GM23338 (cell line): ENCODE results near the gene SLC50A1. TPM values are rescaled to one million over a fixed set of nuclear protein-coding genes. Genes with fewer than 3 reads are reported as not detected.
A peak's percentile ranks its signal among the peaks of the same experiment; 100 is the strongest.

Experiments used
- ATAC-seq: fragments of 200-7000 bp; cut with Tn5 transposase; 3 replicates; pipeline ENCODE4 v1.9.1; 2020
- DNase-seq: peaks from one replicate; pipeline ENCODE4 v3.0.0-alpha.2; 2015; ENCODE audit warnings: low spot score
- H2AFZ ChIP-seq: fragments of 200-600 bp; sonication (generic); 2 replicates; pipeline ENCODE4 v1.8.0; 2016; ENCODE audit warnings: antibody characterized with exemption, mild to moderate bottlenecking, moderate library complexity
- H3F3A ChIP-seq: fragments of 200-600 bp; sonication (generic); replicated peaks from 2 replicates; pipeline ENCODE4 v1.8.0; 2017; ENCODE audit warnings: antibody characterized with exemption, mixed run types, low read depth
- H3K27ac ChIP-seq: fragments of 200-600 bp; sonication (generic); 2 replicates; pipeline ENCODE4 v1.6.1; 2016; ENCODE audit warnings: low read depth
- H3K27me3 ChIP-seq: fragments of 200-600 bp; sonication (generic); 2 replicates; pipeline ENCODE4 v1.8.0; 2016; ENCODE audit warnings: mild to moderate bottlenecking, mixed run types, moderate library complexity; ENCODE audit not compliant: insufficient read depth
- H3K36me3 ChIP-seq: fragments of 200-600 bp; sonication (generic); 2 replicates; pipeline ENCODE4 v1.8.0; 2016; ENCODE audit warnings: mild to moderate bottlenecking; ENCODE audit not compliant: insufficient read depth
- H3K4me1 ChIP-seq: fragments of 200-600 bp; sonication (generic); 2 replicates; pipeline ENCODE4 v1.8.0; 2016; ENCODE audit warnings: mild to moderate bottlenecking, moderate library complexity; ENCODE audit not compliant: insufficient read depth
- H3K4me2 ChIP-seq: fragments of 200-600 bp; sonication (generic); 2 replicates; pipeline ENCODE4 v1.7.1; 2017; ENCODE audit warnings: mixed run types
- H3K4me3 ChIP-seq: fragments of 200-600 bp; sonication (generic); 2 replicates; pipeline ENCODE4 v1.6.1; 2016; ENCODE audit warnings: mixed run types
- H3K79me2 ChIP-seq: fragments of 200-600 bp; sonication (generic); replicated peaks from 2 replicates; pipeline ENCODE4 v1.8.0; 2017; ENCODE audit warnings: mild to moderate bottlenecking; ENCODE audit not compliant: insufficient read depth
- H3K9me2 ChIP-seq: fragments of 200-600 bp; sonication (generic); 2 replicates; pipeline ENCODE4 v1.8.0; 2017; ENCODE audit not compliant: insufficient read depth
- H4K20me1 ChIP-seq: fragments of 200-600 bp; sonication (generic); replicated peaks from 2 replicates; pipeline ENCODE4 v1.8.0; 2017; ENCODE audit warnings: mild to moderate bottlenecking; ENCODE audit not compliant: insufficient read depth
- H3K27ac Mint-ChIP-seq: 2 replicates; pipeline ENCODE4 v1.8.0; 2020; ENCODE audit warnings: inconsistent platforms, mild to moderate bottlenecking, moderate library complexity, mixed read lengths
- H3K27me3 Mint-ChIP-seq: 3 replicates; pipeline ENCODE4 v1.8.0; 2022; ENCODE audit warnings: low read depth, mild to moderate bottlenecking, moderate library complexity, mixed read lengths, inconsistent platforms; ENCODE audit not compliant: insufficient read depth, poor library complexity
- H3K36me3 Mint-ChIP-seq: 3 replicates; pipeline ENCODE4 v1.8.0; 2021; ENCODE audit warnings: low read depth, mild to moderate bottlenecking, inconsistent platforms, moderate library complexity, mixed read lengths
- H3K4me1 Mint-ChIP-seq: 3 replicates; pipeline ENCODE4 v1.8.0; 2020; ENCODE audit warnings: mild to moderate bottlenecking, inconsistent platforms, mixed read lengths
- H3K4me3 Mint-ChIP-seq: 3 replicates; pipeline ENCODE4 v1.8.0; 2021; ENCODE audit warnings: moderate library complexity, mild to moderate bottlenecking, inconsistent platforms, mixed read lengths
- H3K9me3 Mint-ChIP-seq: 3 replicates; pipeline ENCODE4 v1.8.0; 2020; ENCODE audit warnings: moderate library complexity, mild to moderate bottlenecking, inconsistent platforms, mixed read lengths
- CTCF ChIP-seq, 2 experiments: fragments of 200-600 bp in 1 of 2; sonication (generic) in 1 of 2; conservative IDR thresholded peaks; 2 replicates each; pipeline versions ENCODE4 v1.5.1 to v1.6.1; 2016 to 2017; ENCODE audit warnings: antibody characterized with exemption in 2 of 2, low read depth in 2 of 2, mild to moderate bottlenecking in 2 of 2, moderate library complexity in 1 of 2
- ETS1 ChIP-seq: IDR thresholded peaks from 2 replicates; pipeline ENCODE4 v1.6.1; 2016; ENCODE audit warnings: antibody characterized with exemption
- EZH2 ChIP-seq: fragments of 200-600 bp; sonication (generic); IDR thresholded peaks from one replicate; pipeline ENCODE4 v1.8.0; 2017; ENCODE audit warnings: antibody characterized with exemption, mild to moderate bottlenecking, low read depth; ENCODE audit not compliant: unreplicated experiment
- JUNB ChIP-seq: IDR thresholded peaks from one replicate; pipeline ENCODE4 v1.6.1; 2016; ENCODE audit warnings: antibody characterized with exemption; ENCODE audit not compliant: unreplicated experiment
- NANOG ChIP-seq: IDR thresholded peaks from 2 replicates; pipeline ENCODE4 v1.6.1; 2016; ENCODE audit warnings: antibody characterized with exemption, borderline replicate concordance
- POLR2AphosphoS5 ChIP-seq: IDR thresholded peaks from 2 replicates; pipeline ENCODE4 v1.6.1; 2016; ENCODE audit warnings: antibody characterized with exemption, low read depth
- REST ChIP-seq: IDR thresholded peaks from one replicate; pipeline ENCODE4 v1.6.1; 2018; ENCODE audit warnings: antibody characterized with exemption; ENCODE audit not compliant: unreplicated experiment
- STAT1 ChIP-seq: IDR thresholded peaks from one replicate; pipeline ENCODE4 v1.6.1; 2016; ENCODE audit warnings: antibody characterized with exemption; ENCODE audit not compliant: unreplicated experiment
- ZNF114 ChIP-seq: fragments of 250-450 bp; sonication (Bioruptor Pico); IDR thresholded peaks from 2 replicates; pipeline ENCODE4 v1.5.0; 2020; ENCODE audit warnings: mild to moderate bottlenecking, moderate library complexity
- polyA plus RNA-seq: library from polyadenylated mRNA; unstranded; fragments of >200 nt; fragmentation: Nextera tagmentation; extraction: Ambion mirVana; gene quantifications from 2 replicates; pipeline ENCODE4 v1.2.1, GENCODE V29; 2016
- total RNA-seq: library from RNA; depleted of rRNA; stranded (reverse); fragments of >200 nt; shearing (Covaris generic); gene quantifications from 2 replicates; pipeline ENCODE4 v1.2.3, GENCODE V29; 2014

Gene SLC50A1
- total and polyA plus RNA-seq, 2 experiments from 2014 or later = 30.0 to 63.9 TPM

GRCh38 chr1:155125946-155126555 is 9.6 kb upstream of the SLC50A1 start:
- peak; percentile 62 for DNase-seq
- Mint-ChIP-seq H3K27ac (no peak overlapping the region), H3K4me3 (peak overlapping the region; percentile 80), H3K4me1 (peaks cover 58% of the 10 kb centered on the region), H3K9me3 (no peaks in the 10 kb centered on the region), H3K36me3 (peaks cover 2% of the 10 kb centered on the region; the same call in 1 of the 3 replicates), H3K27me3 (peaks cover 74% of the 10 kb centered on the region)
- Histone ChIP-seq H3K79me2 (no peaks in the 10 kb centered on the region), H4K20me1 (no peaks in the 10 kb centered on the region), H3K27me3 (peaks cover 82% of the 10 kb centered on the region), H3K9me2 (no peaks in the 10 kb centered on the region), H3K4me3 (peak overlapping the region; percentile 72), H3K36me3 (no peaks in the 10 kb centered on the region), H2AFZ (peak overlapping the region; percentile 94), H3K27ac (no peak overlapping the region), H3K4me2 (peak overlapping the region; percentile 95), H3K4me1 (peaks cover 53% of the 10 kb centered on the region), H3F3A (peaks cover 13% of the 10 kb centered on the region)
- peak; percentile 19 for ATAC-seq
- TF ChIP-seq REST = no peak
- no peak for TF ChIP-seq CTCF (conservative IDR thresholded peaks at IDR 0.05; ENCODE audit: low read depth in 2 of 2)
- TF ChIP-seq EZH2 = peak; percentile 68

GRCh38 chr1:155126556-155127104 is 9.0 kb upstream of the SLC50A1 start:
- Histone ChIP-seq H3K4me3 (peak overlapping the region; percentile 72), H3K36me3 (no peaks in the 10 kb centered on the region), H3K4me2 (peak overlapping the region; percentile 95), H3K79me2 (no peaks in the 10 kb centered on the region), H3K4me1 (peaks cover 53% of the 10 kb centered on the region), H3K27ac (no peak overlapping the region), H3F3A (peaks cover 13% of the 10 kb centered on the region), H4K20me1 (no peaks in the 10 kb centered on the region), H2AFZ (peak overlapping the region; percentile 94), H3K27me3 (peaks cover 88% of the 10 kb centered on the region), H3K9me2 (no peaks in the 10 kb centered on the region)
- H3K27me3 Mint-ChIP-seq = peaks cover 73% of the 10 kb centered on the region
- no peaks in the 10 kb centered on the region for H3K9me3 Mint-ChIP-seq
- H3K4me3 Mint-ChIP-seq = peak overlapping the region; percentile 80
- DNase-seq (peak; percentile 83), ATAC-seq (peak; percentile 41)
- H3K4me1 Mint-ChIP-seq = peaks cover 61% of the 10 kb centered on the region
- no peak overlapping the region for H3K27ac Mint-ChIP-seq
- H3K36me3 Mint-ChIP-seq = peaks cover 4% of the 10 kb centered on the region; the same call in 2 of the 3 replicates
- TF ChIP-seq STAT1 (no peak), NANOG (no peak), JUNB (no peak), ETS1 (no peak), EZH2 (no peak), POLR2AphosphoS5 (no peak), ZNF114 (CRISPR knock-in tag) (no peak)
